K562 (cell line): ENCODE results near the gene NTN1. TPM values are rescaled to one million over a fixed set of nuclear protein-coding genes. Genes with fewer than 3 reads are reported as not detected.

Source experiments
- CBX8 ChIP-seq: fragments of 200-600 bp; sonication (generic); IDR thresholded peaks from 2 replicates; pipeline ENCODE4 v1.6.1; 2012; ENCODE audit warnings: borderline replicate concordance, mixed run types, low read depth, mild to moderate bottlenecking, moderate library complexity, mixed read lengths, low read length, control low read depth, inconsistent platforms; ENCODE audit not compliant: poor library complexity, severe bottlenecking; ENCODE audit errors: extremely low read depth
- COPS2 ChIP-seq: fragments of 450-650 bp; conservative IDR thresholded peaks from 2 replicates; pipeline ENCODE4 v1.6.1; 2016; ENCODE audit warnings: mild to moderate bottlenecking, moderate library complexity
- NCOA1 ChIP-seq: fragments of 450-650 bp; IDR thresholded peaks from 2 replicates; pipeline ENCODE4 v1.6.1; 2016; ENCODE audit warnings: low read depth
- PHF21A ChIP-seq: fragments of 450-650 bp; IDR thresholded peaks from 2 replicates; pipeline ENCODE4 v1.6.1; 2017; ENCODE audit warnings: low read depth, borderline replicate concordance
- THRAP3 ChIP-seq: fragments of 450-650 bp; IDR thresholded peaks from 2 replicates; pipeline ENCODE4 v1.6.1; 2016; ENCODE audit warnings: mild to moderate bottlenecking, inconsistent platforms, borderline replicate concordance
- THRB ChIP-seq: fragments of 450-650 bp; formaldehyde crosslinking; conservative IDR thresholded peaks from 2 replicates; pipeline ENCODE4 v1.4.0; 2022; ENCODE audit warnings: mild to moderate bottlenecking, missing genetic modification characterization
- ZNF224 ChIP-seq: sonication (generic); formaldehyde crosslinking; IDR thresholded peaks from 2 replicates; pipeline ENCODE4 v1.8.0; 2022; ENCODE audit warnings: mild to moderate bottlenecking, missing genetic modification reagents
- polyA plus RNA-seq, 8 experiments: library from polyadenylated mRNA; depleted of rRNA in 4 of 8; stranded (reverse) in 5 of 8; unstranded in 3 of 8; fragments of >200 nt; fragmentation: Nextera tagmentation in 2 of 8; fragmentation: Illumina TruSeq in 1 of 8; extraction: Ambion mirVana in 2 of 8; extraction: Trizol in 1 of 8; gene quantifications; 2 replicates each; pipeline versions ENCODE4 v1.2.1 to v1.2.3, GENCODE V29; 2011 to 2014; ENCODE audit warnings: inconsistent platforms in 1 of 8, missing spikeins in 1 of 8
- total RNA-seq, 7 experiments: library from RNA; depleted of rRNA in 6 of 7; stranded (reverse); fragments of >200 nt in 6 of 7; fragmentation: Illumina TruSeq in 2 of 7; extraction: Trizol in 2 of 7; gene quantifications; 2 replicates each; pipeline versions ENCODE4 v1.2.1 to v1.2.3, GENCODE V29; 2011 to 2021; ENCODE audit warnings: low replicate concordance in 1 of 7
- TF ChIP-seq, protein P1 (sequence below): fragments of 450-650 bp; IDR thresholded peaks from 2 replicates; pipeline ENCODE4 v1.6.1; 2017; ENCODE audit warnings: antibody characterized with exemption, mild to moderate bottlenecking
- TF ChIP-seq, protein P2 (sequence below): sonication (generic); formaldehyde crosslinking; IDR thresholded peaks from 2 replicates; pipeline ENCODE4 v1.9.0; 2022; ENCODE audit warnings: mild to moderate bottlenecking, missing genetic modification reagents
- TF ChIP-seq, protein P3 (sequence below): sonication (generic); formaldehyde crosslinking; IDR thresholded peaks from 2 replicates; pipeline ENCODE4 v1.8.1; 2023; ENCODE audit warnings: mild to moderate bottlenecking, missing genetic modification reagents

Gene NTN1
- total and polyA plus RNA-seq, 9 of the 15 experiments (the other 6 are each of a cell fraction or from before 2014, with no cell fraction given) = 0.02 TPM; not detected in 8

- TF ChIP-seq, protein P1, sequence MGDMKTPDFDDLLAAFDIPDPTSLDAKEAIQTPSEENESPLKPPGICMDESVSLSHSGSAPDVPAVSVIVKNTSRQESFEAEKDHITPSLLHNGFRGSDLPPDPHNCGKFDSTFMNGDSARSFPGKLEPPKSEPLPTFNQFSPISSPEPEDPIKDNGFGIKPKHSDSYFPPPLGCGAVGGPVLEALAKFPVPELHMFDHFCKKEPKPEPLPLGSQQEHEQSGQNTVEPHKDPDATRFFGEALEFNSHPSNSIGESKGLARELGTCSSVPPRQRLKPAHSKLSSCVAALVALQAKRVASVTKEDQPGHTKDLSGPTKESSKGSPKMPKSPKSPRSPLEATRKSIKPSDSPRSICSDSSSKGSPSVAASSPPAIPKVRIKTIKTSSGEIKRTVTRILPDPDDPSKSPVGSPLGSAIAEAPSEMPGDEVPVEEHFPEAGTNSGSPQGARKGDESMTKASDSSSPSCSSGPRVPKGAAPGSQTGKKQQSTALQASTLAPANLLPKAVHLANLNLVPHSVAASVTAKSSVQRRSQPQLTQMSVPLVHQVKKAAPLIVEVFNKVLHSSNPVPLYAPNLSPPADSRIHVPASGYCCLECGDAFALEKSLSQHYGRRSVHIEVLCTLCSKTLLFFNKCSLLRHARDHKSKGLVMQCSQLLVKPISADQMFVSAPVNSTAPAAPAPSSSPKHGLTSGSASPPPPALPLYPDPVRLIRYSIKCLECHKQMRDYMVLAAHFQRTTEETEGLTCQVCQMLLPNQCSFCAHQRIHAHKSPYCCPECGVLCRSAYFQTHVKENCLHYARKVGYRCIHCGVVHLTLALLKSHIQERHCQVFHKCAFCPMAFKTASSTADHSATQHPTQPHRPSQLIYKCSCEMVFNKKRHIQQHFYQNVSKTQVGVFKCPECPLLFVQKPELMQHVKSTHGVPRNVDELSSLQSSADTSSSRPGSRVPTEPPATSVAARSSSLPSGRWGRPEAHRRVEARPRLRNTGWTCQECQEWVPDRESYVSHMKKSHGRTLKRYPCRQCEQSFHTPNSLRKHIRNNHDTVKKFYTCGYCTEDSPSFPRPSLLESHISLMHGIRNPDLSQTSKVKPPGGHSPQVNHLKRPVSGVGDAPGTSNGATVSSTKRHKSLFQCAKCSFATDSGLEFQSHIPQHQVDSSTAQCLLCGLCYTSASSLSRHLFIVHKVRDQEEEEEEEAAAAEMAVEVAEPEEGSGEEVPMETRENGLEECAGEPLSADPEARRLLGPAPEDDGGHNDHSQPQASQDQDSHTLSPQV = no peak
- no peak for TF ChIP-seq PHF21A
- TF ChIP-seq CBX8 = no peak
- no peak for TF ChIP-seq THRAP3
- TF ChIP-seq NCOA1 = no peak
- TF ChIP-seq, protein P2, sequence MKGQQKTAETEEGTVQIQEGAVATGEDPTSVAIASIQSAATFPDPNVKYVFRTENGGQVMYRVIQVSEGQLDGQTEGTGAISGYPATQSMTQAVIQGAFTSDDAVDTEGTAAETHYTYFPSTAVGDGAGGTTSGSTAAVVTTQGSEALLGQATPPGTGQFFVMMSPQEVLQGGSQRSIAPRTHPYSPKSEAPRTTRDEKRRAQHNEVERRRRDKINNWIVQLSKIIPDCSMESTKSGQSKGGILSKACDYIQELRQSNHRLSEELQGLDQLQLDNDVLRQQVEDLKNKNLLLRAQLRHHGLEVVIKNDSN (CRISPR knock-in tag) = no peak
- TF ChIP-seq THRB (CRISPR knock-in tag) = no peak
- no peak for TF ChIP-seq ZNF224 (CRISPR knock-in tag)
- TF ChIP-seq, protein P3, sequence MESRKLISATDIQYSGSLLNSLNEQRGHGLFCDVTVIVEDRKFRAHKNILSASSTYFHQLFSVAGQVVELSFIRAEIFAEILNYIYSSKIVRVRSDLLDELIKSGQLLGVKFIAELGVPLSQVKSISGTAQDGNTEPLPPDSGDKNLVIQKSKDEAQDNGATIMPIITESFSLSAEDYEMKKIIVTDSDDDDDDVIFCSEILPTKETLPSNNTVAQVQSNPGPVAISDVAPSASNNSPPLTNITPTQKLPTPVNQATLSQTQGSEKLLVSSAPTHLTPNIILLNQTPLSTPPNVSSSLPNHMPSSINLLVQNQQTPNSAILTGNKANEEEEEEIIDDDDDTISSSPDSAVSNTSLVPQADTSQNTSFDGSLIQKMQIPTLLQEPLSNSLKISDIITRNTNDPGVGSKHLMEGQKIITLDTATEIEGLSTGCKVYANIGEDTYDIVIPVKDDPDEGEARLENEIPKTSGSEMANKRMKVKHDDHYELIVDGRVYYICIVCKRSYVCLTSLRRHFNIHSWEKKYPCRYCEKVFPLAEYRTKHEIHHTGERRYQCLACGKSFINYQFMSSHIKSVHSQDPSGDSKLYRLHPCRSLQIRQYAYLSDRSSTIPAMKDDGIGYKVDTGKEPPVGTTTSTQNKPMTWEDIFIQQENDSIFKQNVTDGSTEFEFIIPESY (CRISPR knock-in tag) = no peak
- no peak for TF ChIP-seq COPS2
These were observed 191.3 kb downstream of the NTN1 start (continued) for GRCh38 chr17:9212376-9213302.
